Measurements from ENCODE around the gene DPP4. TPM values are rescaled to one million over a fixed set of nuclear protein-coding genes. Genes with fewer than 3 reads are reported as not detected.

The DPP4 gene
- total RNA-seq, 1 donor from 2014 or later: 4.4 TPM

DNA sequence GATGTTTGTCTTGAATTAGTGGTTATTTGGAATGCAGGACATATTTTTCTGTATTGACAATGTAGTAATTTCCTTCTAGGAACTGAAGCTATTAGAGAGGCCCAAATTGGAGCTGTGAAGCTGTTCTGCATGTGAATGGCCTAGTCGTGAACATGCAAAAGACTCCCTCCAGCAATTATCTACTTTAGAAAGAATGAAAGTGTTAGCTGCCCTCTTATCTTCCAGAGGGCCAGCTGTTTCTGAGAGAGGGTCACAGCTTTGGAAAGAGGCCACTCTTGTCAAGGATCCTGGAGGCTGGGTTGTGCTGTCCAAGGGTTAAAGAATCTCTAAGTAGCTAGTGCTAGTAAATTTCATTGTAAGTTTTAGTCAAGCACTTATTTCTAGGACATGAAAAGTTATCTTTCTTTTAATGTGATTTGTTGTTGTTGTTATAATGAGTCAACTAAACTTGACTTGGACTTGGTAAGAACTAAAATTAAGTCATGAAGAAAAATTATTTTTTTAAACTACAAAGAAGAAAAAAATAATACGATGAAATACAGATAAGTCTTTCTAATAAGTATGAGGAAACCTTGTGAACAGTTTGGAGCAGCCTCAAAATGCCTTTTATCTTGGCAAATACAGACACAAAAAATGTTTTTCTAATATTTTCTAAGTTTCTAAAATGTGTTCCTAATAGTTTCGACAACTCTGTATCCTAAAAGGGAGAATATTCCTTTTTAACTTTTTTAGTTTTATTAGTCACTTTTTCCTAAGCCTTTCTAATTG, 36.8 kb downstream of the DPP4 start:
- no peak for DNase-seq
- no peaks in the 10 kb centered on the region for H3K27me3 ChIP-seq (ENCODE audit: low read depth)
- peaks cover 28% of the 10 kb centered on the region for H3K4me1 ChIP-seq
- H3K4me3 ChIP-seq: no peak overlapping the region
- H3K9me3 ChIP-seq (replicated peaks): no peaks in the 10 kb centered on the region
- TF ChIP-seq, protein P1, sequence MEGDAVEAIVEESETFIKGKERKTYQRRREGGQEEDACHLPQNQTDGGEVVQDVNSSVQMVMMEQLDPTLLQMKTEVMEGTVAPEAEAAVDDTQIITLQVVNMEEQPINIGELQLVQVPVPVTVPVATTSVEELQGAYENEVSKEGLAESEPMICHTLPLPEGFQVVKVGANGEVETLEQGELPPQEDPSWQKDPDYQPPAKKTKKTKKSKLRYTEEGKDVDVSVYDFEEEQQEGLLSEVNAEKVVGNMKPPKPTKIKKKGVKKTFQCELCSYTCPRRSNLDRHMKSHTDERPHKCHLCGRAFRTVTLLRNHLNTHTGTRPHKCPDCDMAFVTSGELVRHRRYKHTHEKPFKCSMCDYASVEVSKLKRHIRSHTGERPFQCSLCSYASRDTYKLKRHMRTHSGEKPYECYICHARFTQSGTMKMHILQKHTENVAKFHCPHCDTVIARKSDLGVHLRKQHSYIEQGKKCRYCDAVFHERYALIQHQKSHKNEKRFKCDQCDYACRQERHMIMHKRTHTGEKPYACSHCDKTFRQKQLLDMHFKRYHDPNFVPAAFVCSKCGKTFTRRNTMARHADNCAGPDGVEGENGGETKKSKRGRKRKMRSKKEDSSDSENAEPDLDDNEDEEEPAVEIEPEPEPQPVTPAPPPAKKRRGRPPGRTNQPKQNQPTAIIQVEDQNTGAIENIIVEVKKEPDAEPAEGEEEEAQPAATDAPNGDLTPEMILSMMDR (IDR thresholded peaks at IDR 0.05; ENCODE audit: borderline replicate concordance): no peak
- H3K36me3 ChIP-seq: peaks cover 8% of the 10 kb centered on the region
- peak overlapping the region; percentile 39 for H3K27ac ChIP-seq (replicated peaks)
- intact Hi-C loops (cut with micrococcal nuclease): no loop called here

DNA sequence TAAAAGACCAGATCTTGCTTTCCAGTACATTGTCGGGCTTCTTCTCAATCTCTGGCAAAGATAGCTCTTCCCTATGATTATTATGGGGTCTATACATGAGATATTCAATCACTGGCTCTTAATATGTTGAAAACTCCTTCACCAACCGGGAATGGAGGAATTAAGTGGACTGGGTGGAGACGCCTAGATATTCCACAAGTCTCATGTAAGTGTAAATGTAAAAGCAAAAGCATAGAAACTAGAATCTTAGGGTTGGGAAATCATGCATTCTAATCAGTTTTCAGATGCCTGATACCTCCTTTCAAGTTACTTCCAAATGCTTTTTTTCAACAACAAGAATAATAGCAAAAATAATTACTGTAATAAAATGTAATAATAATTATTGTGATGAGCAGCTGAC, 38.0 kb downstream of the DPP4 start:
- Histone ChIP-seq H3K36me3 (peaks cover 8% of the 10 kb centered on the region), H3K4me1 (peaks cover 39% of the 10 kb centered on the region), H3K9me3 (replicated peaks) (no peaks in the 10 kb centered on the region), H3K27ac (replicated peaks) (peak overlapping the region; percentile 39), H3K4me3 (no peak overlapping the region), H3K27me3 (ENCODE audit: low read depth) (no peaks in the 10 kb centered on the region)
- DNase-seq: no peak
- intact Hi-C loops (cut with micrococcal nuclease): no loop called here
- TF ChIP-seq, protein P1 (IDR thresholded peaks at IDR 0.05; ENCODE audit: borderline replicate concordance): no peak

DNA sequence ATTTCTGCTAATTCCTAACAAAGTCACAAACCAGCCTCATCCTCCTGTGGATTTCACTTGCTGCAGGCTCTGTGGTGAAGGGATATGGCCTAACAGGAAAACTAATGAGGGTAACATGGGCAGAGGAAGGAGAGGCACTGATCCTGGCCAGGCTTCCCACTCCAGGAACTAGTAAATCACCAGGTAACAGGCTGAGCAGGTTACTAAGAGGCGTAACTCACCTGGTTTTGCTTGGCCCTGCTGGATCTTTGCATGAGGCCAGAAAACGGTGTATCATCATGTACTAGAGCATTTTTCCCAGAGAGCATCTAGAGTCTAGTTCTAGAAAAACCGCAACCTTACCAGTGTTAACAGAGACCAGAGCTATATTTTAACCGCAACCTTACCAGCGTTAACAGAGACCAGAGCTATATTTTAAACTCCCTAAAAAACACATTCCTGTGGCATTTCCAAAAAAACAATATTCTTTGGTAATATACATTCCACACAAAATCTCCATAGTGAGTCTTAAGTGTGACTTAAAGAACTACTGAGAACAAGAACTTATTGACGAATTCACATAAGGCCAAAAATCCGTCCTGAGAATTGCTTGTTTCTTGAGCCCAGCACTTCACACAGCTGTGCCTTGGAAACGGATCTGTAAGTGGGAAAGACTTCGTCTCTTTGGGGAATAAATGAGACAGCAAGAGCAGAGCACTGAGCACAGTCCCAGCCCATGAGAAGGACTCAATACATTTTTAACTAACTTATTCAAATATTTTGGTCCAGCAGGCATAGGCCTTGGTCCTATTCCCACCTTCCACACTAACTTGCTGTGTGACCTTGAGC, 43.4 kb downstream of the DPP4 start:
- H3K4me3 ChIP-seq: no peak overlapping the region
- peaks cover 8% of the 10 kb centered on the region for H3K36me3 ChIP-seq
- no peak for DNase-seq
- no peaks in the 10 kb centered on the region for H3K27me3 ChIP-seq (ENCODE audit: low read depth)
- peak overlapping the region; percentile 64 for H3K27ac ChIP-seq (replicated peaks)
- peaks cover 54% of the 10 kb centered on the region for H3K4me1 ChIP-seq
- intact Hi-C loops (cut with micrococcal nuclease): no loop called here
- TF ChIP-seq, protein P1 (IDR thresholded peaks at IDR 0.05; ENCODE audit: borderline replicate concordance): no peak
- no peaks in the 10 kb centered on the region for H3K9me3 ChIP-seq (replicated peaks)

DNA sequence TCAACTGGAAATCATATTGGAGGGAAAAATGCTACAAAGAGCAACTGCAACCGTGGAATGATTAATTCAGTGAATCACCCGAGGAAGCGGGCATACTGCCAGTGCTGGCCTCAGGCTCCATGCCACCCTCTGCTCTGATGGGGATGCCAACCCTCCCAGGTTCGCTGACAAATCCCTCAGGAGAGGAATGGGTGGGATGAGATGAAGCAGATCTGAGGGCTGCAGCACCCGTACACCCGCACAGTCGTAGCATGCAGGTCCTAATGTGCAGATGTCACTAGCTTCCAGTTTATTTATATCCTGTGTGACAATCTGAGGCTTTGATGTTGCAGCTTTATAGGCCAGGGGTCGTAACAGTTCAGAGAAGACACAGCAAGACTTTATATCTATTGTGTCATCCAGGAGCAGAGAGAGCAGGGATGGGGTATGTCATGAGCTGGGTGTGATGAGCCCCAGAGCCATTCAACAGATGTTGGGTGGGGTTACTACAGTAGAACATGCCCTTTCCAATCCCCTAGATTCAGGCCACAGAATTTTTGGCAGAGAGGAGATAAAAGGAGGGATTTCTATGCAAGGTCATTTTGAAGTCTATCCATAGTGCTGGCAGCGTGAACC, 44.6 kb downstream of the DPP4 start:
- TF ChIP-seq, protein P1 (IDR thresholded peaks at IDR 0.05; ENCODE audit: borderline replicate concordance): no peak
- peak; percentile 50 for DNase-seq
- H3K27me3 ChIP-seq (ENCODE audit: low read depth): no peaks in the 10 kb centered on the region
- H3K9me3 ChIP-seq (replicated peaks): no peaks in the 10 kb centered on the region
- H3K27ac ChIP-seq (replicated peaks): peak overlapping the region; percentile 64
- H3K36me3 ChIP-seq: peaks cover 8% of the 10 kb centered on the region
- H3K4me1 ChIP-seq: peaks cover 54% of the 10 kb centered on the region
- no peak overlapping the region for H3K4me3 ChIP-seq
- intact Hi-C loops (cut with micrococcal nuclease): no loop called here

DNA sequence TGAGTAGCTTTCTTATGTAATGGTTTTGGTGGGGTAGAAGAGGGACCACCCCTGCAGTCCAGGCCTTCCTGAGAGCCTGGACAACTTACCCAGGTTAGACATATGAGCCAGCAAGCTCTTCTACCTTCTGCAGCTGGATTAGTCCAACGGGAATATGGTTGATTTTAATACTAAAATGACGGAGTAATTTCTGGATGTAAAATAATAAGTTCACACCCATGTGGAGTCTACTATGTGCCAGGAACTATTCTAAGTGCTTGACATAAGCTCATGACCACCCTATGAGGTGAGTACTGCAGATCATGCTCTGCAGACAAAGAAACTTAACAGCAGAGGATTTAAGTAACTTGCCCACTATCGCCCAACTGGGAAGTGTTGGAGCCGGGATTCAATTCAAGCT, 45.5 kb downstream of the DPP4 start:
- TF ChIP-seq, protein P1 (IDR thresholded peaks at IDR 0.05; ENCODE audit: borderline replicate concordance): no peak
- no peak for DNase-seq
- intact Hi-C loops (cut with micrococcal nuclease): no loop called here

More for the DNA sequence above, 45.5 kb downstream of the DPP4 start:
- Histone ChIP-seq H3K36me3 (peaks cover 8% of the 10 kb centered on the region), H3K27me3 (ENCODE audit: low read depth) (no peaks in the 10 kb centered on the region), H3K4me3 (no peak overlapping the region), H3K27ac (replicated peaks) (no peak overlapping the region), H3K9me3 (replicated peaks) (no peaks in the 10 kb centered on the region), H3K4me1 (peaks cover 59% of the 10 kb centered on the region)
